Mesenchymal stem cell (in vitro differentiated cells and primary cell): ENCODE results near the gene NUDT10.
"Not testable (repeated sequence)": the region's sequence is repeated elsewhere in the genome, so short reads cannot be mapped to it uniquely, and the experiment has no call there.

Experiments used
- DNase-seq: peaks from one replicate; pipeline ENCODE4 v3.0.0-alpha.2; 2013
- H2AFZ ChIP-seq: one replicate; pipeline ENCODE4 v1.6.1; 2013; ENCODE audit warnings: low read depth, mild to moderate bottlenecking, control low read depth, inconsistent platforms, low read length, moderate library complexity
- H2AK5ac ChIP-seq: 2 replicates; pipeline ENCODE4 v1.6.1; 2013; ENCODE audit warnings: low read length, moderate library complexity, mild to moderate bottlenecking, inconsistent platforms; ENCODE audit not compliant: severe bottlenecking
- H2BK120ac ChIP-seq: one replicate; pipeline ENCODE4 v1.6.1; 2013; ENCODE audit warnings: low read depth, mild to moderate bottlenecking, inconsistent platforms, low read length, moderate library complexity
- H2BK12ac ChIP-seq, 2 experiments: one replicate each; pipeline ENCODE4 v1.6.1; 2013; ENCODE audit warnings: inconsistent platforms in 2 of 2, low read length in 2 of 2, mild to moderate bottlenecking in 2 of 2, moderate library complexity in 2 of 2, control low read depth in 1 of 2
- H2BK15ac ChIP-seq: one replicate; pipeline ENCODE4 v1.6.1; 2013; ENCODE audit warnings: mild to moderate bottlenecking, low read depth, inconsistent platforms; ENCODE audit not compliant: poor library complexity, severe bottlenecking
- H2BK5ac ChIP-seq: 2 replicates; pipeline ENCODE4 v1.6.1; 2013; ENCODE audit warnings: low read depth, mild to moderate bottlenecking, low read length, control low read depth, inconsistent platforms; ENCODE audit not compliant: poor library complexity, severe bottlenecking
- H3K14ac ChIP-seq, 2 experiments: one replicate each; pipeline ENCODE4 v1.6.1; 2013; ENCODE audit warnings: inconsistent platforms in 2 of 2, low read length in 2 of 2, control low read depth in 1 of 2, mild to moderate bottlenecking in 1 of 2, moderate library complexity in 1 of 2
- H3K18ac ChIP-seq, 2 experiments: one replicate each; pipeline ENCODE4 v1.6.1; 2013; ENCODE audit warnings: inconsistent platforms in 2 of 2, low read length in 2 of 2, control low read depth in 1 of 2, low read depth in 1 of 2, mild to moderate bottlenecking in 1 of 2
- H3K23ac ChIP-seq, 2 experiments: one replicate each; pipeline ENCODE4 v1.6.1; 2013; ENCODE audit warnings: inconsistent platforms in 2 of 2, low read length in 2 of 2, mild to moderate bottlenecking in 2 of 2, moderate library complexity in 2 of 2, control low read depth in 1 of 2
- H3K27ac ChIP-seq: 2 replicates; pipeline ENCODE4 v1.5.1; 2013; ENCODE audit warnings: mild to moderate bottlenecking, moderate library complexity, low read length, control low read depth, inconsistent platforms; ENCODE audit not compliant: poor library complexity, severe bottlenecking
- H3K27me3 ChIP-seq, 2 experiments: 2 replicates each; pipeline versions ENCODE4 v1.6.1 to v1.7.0; 2013; ENCODE audit warnings: low read length in 2 of 2, mild to moderate bottlenecking in 2 of 2, moderate library complexity in 2 of 2, control low read depth in 1 of 2, inconsistent platforms in 1 of 2; ENCODE audit not compliant: control insufficient read depth in 1 of 2, insufficient read depth in 1 of 2
- H3K36me3 ChIP-seq, 2 experiments: 2 replicates each; pipeline versions ENCODE4 v1.6.1 to v1.7.0; 2013; ENCODE audit warnings: low read length in 2 of 2, control low read depth in 1 of 2, inconsistent platforms in 1 of 2, low read depth in 1 of 2, mild to moderate bottlenecking in 1 of 2; ENCODE audit not compliant: insufficient read depth in 2 of 2, control insufficient read depth in 1 of 2
- H3K4ac ChIP-seq, 2 experiments: one replicate each; pipeline ENCODE4 v1.6.1; 2013; ENCODE audit warnings: inconsistent platforms in 2 of 2, low read length in 2 of 2, mild to moderate bottlenecking in 2 of 2, moderate library complexity in 2 of 2, control low read depth in 1 of 2, low read depth in 1 of 2
- H3K4me1 ChIP-seq: 2 replicates; pipeline ENCODE4 v1.6.1; 2013; ENCODE audit warnings: low read depth, low read length, control low read depth; ENCODE audit not compliant: control insufficient read depth, insufficient read depth
- H3K4me2 ChIP-seq: 2 replicates; pipeline ENCODE4 v1.6.1; 2013; ENCODE audit warnings: low read length, mild to moderate bottlenecking, inconsistent platforms; ENCODE audit not compliant: poor library complexity, severe bottlenecking
- H3K4me3 ChIP-seq, 2 experiments: 2 replicates each; pipeline versions ENCODE4 v1.5.1 to v1.7.0; 2013; ENCODE audit warnings: low read length in 2 of 2, mild to moderate bottlenecking in 2 of 2, control low read depth in 1 of 2, low read depth in 1 of 2; ENCODE audit not compliant: insufficient read depth in 1 of 2
- H3K79me1 ChIP-seq: replicated peaks from 2 replicates; pipeline ENCODE4 v1.6.1; 2013; ENCODE audit warnings: mild to moderate bottlenecking, control low read depth, low read length, inconsistent platforms; ENCODE audit not compliant: poor library complexity, severe bottlenecking
- H3K9ac ChIP-seq: 2 replicates; pipeline ENCODE4 v1.7.0; 2013; ENCODE audit warnings: mild to moderate bottlenecking, low read length, moderate library complexity
- H3K9me3 ChIP-seq: 2 replicates; pipeline ENCODE4 v1.7.0; 2013; ENCODE audit warnings: mild to moderate bottlenecking, low read length; ENCODE audit not compliant: control insufficient read depth
- H4K8ac ChIP-seq: one replicate; pipeline ENCODE4 v1.6.1; 2013; ENCODE audit warnings: inconsistent platforms, mild to moderate bottlenecking, low read length, moderate library complexity
- H4K91ac ChIP-seq: one replicate; pipeline ENCODE4 v1.6.1; 2013; ENCODE audit warnings: mild to moderate bottlenecking, low read length, inconsistent platforms
- WGBS: methylation state at CpG from one replicate; pipeline ENCODE4 v1.1.7; 2013; ENCODE audit warnings: mixed read lengths; 5-methylcytosine and 5-hydroxymethylcytosine counted together

Gene NUDT10

DNA sequence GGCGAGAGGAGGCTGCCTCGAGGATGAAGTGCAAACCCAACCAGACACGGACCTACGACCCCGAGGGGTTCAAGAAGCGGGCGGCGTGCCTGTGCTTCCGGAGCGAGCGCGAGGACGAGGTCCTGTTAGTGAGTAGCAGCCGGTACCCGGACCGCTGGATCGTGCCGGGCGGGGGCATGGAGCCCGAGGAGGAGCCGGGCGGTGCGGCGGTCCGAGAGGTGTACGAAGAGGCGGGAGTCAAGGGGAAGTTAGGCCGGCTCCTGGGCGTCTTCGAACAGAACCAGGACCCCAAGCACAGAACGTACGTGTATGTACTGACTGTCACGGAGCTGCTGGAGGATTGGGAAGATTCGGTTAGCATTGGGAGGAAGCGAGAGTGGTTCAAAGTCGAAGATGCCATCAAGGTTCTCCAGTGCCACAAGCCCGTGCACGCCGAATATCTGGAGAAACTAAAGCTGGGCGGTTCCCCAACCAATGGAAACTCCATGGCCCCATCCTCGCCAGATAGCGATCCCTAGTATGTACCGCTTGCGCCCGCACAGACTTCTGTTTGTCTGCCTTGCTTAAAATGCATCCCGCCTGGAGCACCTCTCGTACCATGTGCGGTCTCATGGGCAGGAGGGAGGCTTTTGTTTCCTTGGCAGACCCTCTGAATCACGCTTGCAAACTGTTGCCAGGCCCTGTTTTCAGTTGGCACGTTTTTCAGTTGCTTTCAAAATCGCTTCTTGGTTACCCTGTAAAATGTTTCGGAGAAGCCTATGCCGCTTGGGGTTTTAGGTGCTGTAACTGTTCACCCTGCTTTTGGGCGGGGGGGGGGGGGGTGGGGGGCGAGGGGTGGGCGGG, 542 bp downstream of the NUDT10 start:
- not testable (repeated sequence) for H2BK12ac ChIP-seq, H2BK5ac ChIP-seq, H4K8ac ChIP-seq, H3K18ac ChIP-seq, H3K27ac ChIP-seq, H2BK15ac ChIP-seq, H3K4me1 ChIP-seq, H3K23ac ChIP-seq, H4K91ac ChIP-seq, H3K14ac ChIP-seq, DNase-seq, H3K4ac ChIP-seq, H3K36me3 ChIP-seq, H3K79me1 ChIP-seq, H3K9ac ChIP-seq, H3K9me3 ChIP-seq, H2BK120ac ChIP-seq, H2AK5ac ChIP-seq
- H2AFZ ChIP-seq: peak overlapping the region; percentile 39
- H3K4me2 ChIP-seq: peak overlapping the region; percentile 75
- peaks cover 0 to 44% of the 10 kb centered on the region in 2 experiments for H3K27me3 ChIP-seq
- H3K4me3 ChIP-seq: peak overlapping the region; percentile 50 to 63
- WGBS: 1% methylated on average over 19 of the region's 56 CpGs

DNA sequence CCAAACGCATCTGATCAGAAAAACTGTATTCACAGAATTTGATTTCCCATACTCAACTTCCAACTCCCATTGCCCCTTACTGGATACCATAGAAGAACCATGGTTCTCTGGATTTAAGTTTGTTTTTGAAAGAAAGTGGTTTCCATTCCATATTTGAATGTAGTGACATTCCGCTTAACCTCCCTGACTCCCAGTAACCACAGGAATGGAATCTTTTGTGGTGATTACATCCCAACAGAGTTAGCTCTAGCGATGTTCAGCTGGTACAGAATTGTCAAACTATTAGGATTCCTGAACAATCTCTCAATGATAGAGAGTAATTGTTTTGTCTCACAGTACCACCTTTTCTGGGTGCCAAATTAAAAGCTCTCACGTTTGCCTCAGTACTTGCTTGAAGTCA, 1.7 kb downstream of the NUDT10 start:
- H3K36me3 ChIP-seq: no peaks in the 10 kb centered on the region
- no peak overlapping the region for H2BK15ac ChIP-seq
- no peak overlapping the region for H3K4me2 ChIP-seq
- H3K27me3 ChIP-seq: peaks cover 0 to 47% of the 10 kb centered on the region in 2 experiments
- H3K79me1 ChIP-seq: no peaks in the 10 kb centered on the region
- H2BK12ac ChIP-seq: no peak overlapping the region
- H3K18ac ChIP-seq: no peak overlapping the region
- no peak overlapping the region for H3K27ac ChIP-seq
- no peak overlapping the region for H2AFZ ChIP-seq
- H3K9me3 ChIP-seq: no peaks in the 10 kb centered on the region
- H3K4me1 ChIP-seq: peaks cover 4% of the 10 kb centered on the region
- no peak overlapping the region for H3K23ac ChIP-seq
- no peak overlapping the region for H4K8ac ChIP-seq
- no peak overlapping the region for H3K4me3 ChIP-seq
- no peak overlapping the region for H4K91ac ChIP-seq
- 100% methylated on average over 1 of the region's 4 CpGs for WGBS
- DNase-seq: no peak
- no peak overlapping the region for H2AK5ac ChIP-seq
- H2BK120ac ChIP-seq: no peak overlapping the region
- H3K4ac ChIP-seq: no peak overlapping the region
- no peak overlapping the region for H3K14ac ChIP-seq
- H2BK5ac ChIP-seq: no peak overlapping the region
- H3K9ac ChIP-seq: no peak overlapping the region

DNA sequence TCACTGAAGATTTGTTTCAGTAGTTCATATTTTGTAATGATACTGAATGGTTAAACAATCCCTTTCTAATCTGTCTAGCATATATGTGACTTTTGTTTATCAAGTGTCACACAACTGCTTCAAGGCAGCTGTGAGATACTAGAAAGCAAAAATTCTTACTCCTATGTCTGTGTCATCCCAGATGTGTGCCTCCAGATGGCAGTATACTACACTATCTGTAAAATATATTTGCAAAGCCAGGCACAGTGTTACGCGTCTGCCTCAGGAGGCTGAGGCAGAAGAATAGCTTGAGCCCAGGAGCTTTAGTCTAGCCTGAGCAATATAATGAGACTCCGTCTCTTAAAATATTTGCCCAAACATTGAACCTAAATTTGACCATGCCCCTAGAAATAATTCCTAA, 4.0 kb downstream of the NUDT10 start:
- Histone ChIP-seq H3K4me2 (no peak overlapping the region), H3K36me3 (no peaks in the 10 kb centered on the region), H2BK15ac (no peak overlapping the region), H3K27ac (no peak overlapping the region), H3K9ac (no peak overlapping the region), H2BK12ac (no peak overlapping the region), H2AK5ac (no peak overlapping the region), H2AFZ (no peak overlapping the region), H4K8ac (no peak overlapping the region), H3K4me3 (no peak overlapping the region), H3K9me3 (no peaks in the 10 kb centered on the region), H3K4me1 (peaks cover 4% of the 10 kb centered on the region), H3K18ac (no peak overlapping the region), H3K27me3 (peaks cover 0 to 46% of the 10 kb centered on the region in 2 experiments), H4K91ac (no peak overlapping the region), H3K4ac (no peak overlapping the region), H3K79me1 (no peaks in the 10 kb centered on the region), H2BK120ac (no peak overlapping the region), H3K23ac (no peak overlapping the region), H3K14ac (no peak overlapping the region), H2BK5ac (no peak overlapping the region)
- peak; percentile 22 for DNase-seq
- 5% methylated on average over 2 of the region's 3 CpGs for WGBS

DNA sequence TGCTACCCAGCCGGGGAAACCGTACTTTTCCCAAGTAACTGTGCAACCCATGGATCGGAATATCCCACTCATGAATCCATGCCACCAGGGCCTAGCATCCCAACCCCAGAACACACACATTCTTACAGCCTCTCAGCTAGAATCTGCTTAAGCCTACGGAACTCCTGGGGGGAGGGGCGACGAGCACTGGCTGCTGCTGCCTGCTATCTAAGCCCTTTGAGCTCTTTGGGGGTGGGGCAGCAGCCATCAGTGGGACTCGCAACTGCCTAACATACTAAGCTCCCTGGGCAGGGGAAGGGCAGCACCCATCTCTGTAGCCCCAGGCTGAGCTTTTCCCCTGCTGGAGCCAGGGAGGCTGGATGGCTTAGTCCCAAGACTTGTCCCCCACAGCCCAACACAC, 28.6 kb downstream of the NUDT10 start:
- Histone ChIP-seq H2AK5ac (no peak overlapping the region), H2AFZ (no peak overlapping the region)
- 94% methylated on average over 7 of the region's 7 CpGs for WGBS

More for the DNA sequence above, 28.6 kb downstream of the NUDT10 start:
- H3K27ac ChIP-seq: no peak overlapping the region
- H3K4me2 ChIP-seq: no peak overlapping the region
- H3K18ac ChIP-seq: no peak overlapping the region
- H2BK5ac ChIP-seq: no peak overlapping the region
- H3K79me1 ChIP-seq: no peaks in the 10 kb centered on the region
- H3K4ac ChIP-seq: no peak overlapping the region
- H3K9me3 ChIP-seq: peaks cover 11% of the 10 kb centered on the region
- H3K36me3 ChIP-seq: no peaks in the 10 kb centered on the region
- no peak overlapping the region for H2BK15ac ChIP-seq
- H3K23ac ChIP-seq: no peak overlapping the region
- no peak overlapping the region for H4K91ac ChIP-seq
- H4K8ac ChIP-seq: no peak overlapping the region
- H3K27me3 ChIP-seq: peaks cover 0 to 3% of the 10 kb centered on the region in 2 experiments
- no peak overlapping the region for H3K4me3 ChIP-seq
- no peak overlapping the region for H2BK12ac ChIP-seq
- DNase-seq: no peak
- no peak overlapping the region for H3K9ac ChIP-seq
- no peaks in the 10 kb centered on the region for H3K4me1 ChIP-seq
- H3K14ac ChIP-seq: no peak overlapping the region
- H2BK120ac ChIP-seq: no peak overlapping the region
